Lung (tissue), 12 donors: ENCODE data around the gene STK11. TPM values are rescaled to one million over a fixed set of nuclear protein-coding genes. Genes with fewer than 3 reads are reported as not detected.

Experiments used
- ATAC-seq: fragments of 200-7000 bp; cut with Tn5 transposase; one replicate; pipeline ENCODE4 v1.9.1; 2020; ENCODE audit warnings: moderate number of reproducible peaks; ENCODE audit not compliant: insufficient read depth, low FRiP score
- DNase-seq, 3 donors: peaks; one replicate each; pipeline ENCODE4 v3.0.0-alpha.2; 2013 to 2017
- H3K27ac ChIP-seq, 2 donors: one replicate each; pipeline ENCODE4 v1.5.1; 2013; ENCODE audit warnings: mild to moderate bottlenecking in 2 of 2, moderate library complexity in 2 of 2, control low read depth in 1 of 2, inconsistent platforms in 1 of 2, low read depth in 1 of 2, low read length in 1 of 2
- H3K27me3 ChIP-seq, 3 donors: one replicate each; pipeline ENCODE4 v1.5.1; 2013; ENCODE audit warnings: low read length in 2 of 3; ENCODE audit not compliant: control insufficient read depth in 3 of 3, insufficient read depth in 3 of 3
- H3K36me3 ChIP-seq, 4 donors: one replicate each; pipeline ENCODE4 v1.5.1; 2013; ENCODE audit warnings: low read length in 4 of 4, mild to moderate bottlenecking in 1 of 4, moderate library complexity in 1 of 4; ENCODE audit not compliant: control insufficient read depth in 4 of 4, insufficient read depth in 4 of 4
- H3K4me1 ChIP-seq, 5 donors: one replicate each; pipeline ENCODE4 v1.5.1; 2013; ENCODE audit warnings: low read length in 5 of 5, mild to moderate bottlenecking in 2 of 5, moderate library complexity in 1 of 5; ENCODE audit not compliant: control insufficient read depth in 5 of 5, insufficient read depth in 5 of 5
- H3K4me3 ChIP-seq: one replicate; pipeline ENCODE4 v1.5.1; 2013; ENCODE audit warnings: mild to moderate bottlenecking, control low read depth, moderate library complexity
- H3K9ac ChIP-seq, 2 donors: one replicate each; pipeline ENCODE4 v1.5.1; 2013; ENCODE audit warnings: low read length in 2 of 2, control low read depth in 1 of 2; ENCODE audit not compliant: insufficient read depth in 1 of 2
- H3K9me3 ChIP-seq, 4 donors: one replicate each; pipeline ENCODE4 v1.5.1; 2013; ENCODE audit warnings: low read length in 3 of 4, mild to moderate bottlenecking in 1 of 4, moderate library complexity in 1 of 4; ENCODE audit not compliant: control insufficient read depth in 4 of 4, insufficient read depth in 3 of 4
- WGBS, 2 donors: extraction: QIAGEN DNeasy Blood & Tissue Kit; methylation state at CpG; one replicate each; pipeline ENCODE4 v1.1.7; 2013; 5-methylcytosine and 5-hydroxymethylcytosine counted together
- polyA plus RNA-seq, 2 donors: library from polyadenylated mRNA; stranded (reverse); fragments of 200-250 nt; gene quantifications; one replicate each; pipeline ENCODE4 v1.2.1, GENCODE V29; 2013
- total RNA-seq, 2 donors: library from RNA; depleted of rRNA in 1 of 2; stranded (reverse); fragments of >200 nt in 1 of 2; gene quantifications; one replicate each; pipeline ENCODE4 v1.2.1, GENCODE V29; 2014 to 2021
- TF ChIP-seq, protein P1 (sequence below): IDR thresholded peaks from 2 replicates; pipeline ENCODE4 v1.5.1; 2012; ENCODE audit warnings: mild to moderate bottlenecking; ENCODE audit errors: control extremely low read depth, extremely low read depth
- donor health status: control.
- donor health status: control.
- donor health status: Bipolar disorder and iron deficiency.
- donor health status: healthy.
- donor health status: DM: yes; HTN: yes; CAD: no.

The STK11 gene
- total and polyA plus RNA-seq, 4 donors: 43.1 to 59.8 (median 54.6) TPM

DNA sequence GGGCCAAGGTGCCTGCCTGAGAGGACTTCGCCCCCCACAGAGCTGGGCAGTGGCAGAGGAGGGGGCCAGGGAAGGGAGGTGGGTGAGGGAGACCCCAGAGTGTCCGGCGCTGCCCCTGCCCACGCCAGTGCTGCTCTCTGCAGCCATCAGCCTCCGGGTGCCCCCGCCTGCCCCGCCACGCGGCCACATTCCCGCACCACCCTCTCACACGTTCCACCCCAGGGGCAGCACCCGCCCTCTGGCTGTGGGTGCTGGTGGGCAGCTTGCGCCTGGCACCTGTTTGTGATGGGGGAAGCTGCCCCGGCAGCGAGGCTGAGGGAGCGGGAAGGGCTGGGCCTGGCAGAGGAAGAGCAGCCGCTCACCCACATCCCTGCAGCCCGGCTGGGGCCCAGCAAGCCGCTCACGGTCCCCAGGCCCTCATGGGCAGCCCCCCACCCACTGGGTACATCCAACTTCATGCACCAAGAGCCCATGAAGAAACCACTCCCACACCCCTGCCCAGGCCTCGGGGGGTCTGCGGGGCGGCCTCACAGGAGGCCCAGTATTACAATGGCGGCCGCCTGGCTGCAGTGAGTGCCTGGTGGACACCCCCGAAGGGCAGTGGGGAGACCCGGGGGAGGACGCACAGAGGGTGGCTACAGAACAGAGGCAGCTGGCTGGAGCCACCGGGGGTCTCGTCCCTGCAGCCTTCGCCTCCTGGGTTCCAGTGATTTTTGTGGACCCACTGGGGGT is 45.5 kb upstream of the STK11 start:
- Histone ChIP-seq H3K9ac (no peak overlapping the region), H3K27ac (no peak overlapping the region), H3K36me3 (peaks cover 0 to 24% (median 0%) of the 10 kb centered on the region in 4 donors), H3K27me3 (no peaks in the 10 kb centered on the region), H3K9me3 (no peaks in the 10 kb centered on the region), H3K4me3 (no peak overlapping the region), H3K4me1 (peaks cover 0 to 33% (median 8%) of the 10 kb centered on the region in 5 donors)
- ATAC-seq (no peak), DNase-seq (no peak)
- TF ChIP-seq, protein P1, sequence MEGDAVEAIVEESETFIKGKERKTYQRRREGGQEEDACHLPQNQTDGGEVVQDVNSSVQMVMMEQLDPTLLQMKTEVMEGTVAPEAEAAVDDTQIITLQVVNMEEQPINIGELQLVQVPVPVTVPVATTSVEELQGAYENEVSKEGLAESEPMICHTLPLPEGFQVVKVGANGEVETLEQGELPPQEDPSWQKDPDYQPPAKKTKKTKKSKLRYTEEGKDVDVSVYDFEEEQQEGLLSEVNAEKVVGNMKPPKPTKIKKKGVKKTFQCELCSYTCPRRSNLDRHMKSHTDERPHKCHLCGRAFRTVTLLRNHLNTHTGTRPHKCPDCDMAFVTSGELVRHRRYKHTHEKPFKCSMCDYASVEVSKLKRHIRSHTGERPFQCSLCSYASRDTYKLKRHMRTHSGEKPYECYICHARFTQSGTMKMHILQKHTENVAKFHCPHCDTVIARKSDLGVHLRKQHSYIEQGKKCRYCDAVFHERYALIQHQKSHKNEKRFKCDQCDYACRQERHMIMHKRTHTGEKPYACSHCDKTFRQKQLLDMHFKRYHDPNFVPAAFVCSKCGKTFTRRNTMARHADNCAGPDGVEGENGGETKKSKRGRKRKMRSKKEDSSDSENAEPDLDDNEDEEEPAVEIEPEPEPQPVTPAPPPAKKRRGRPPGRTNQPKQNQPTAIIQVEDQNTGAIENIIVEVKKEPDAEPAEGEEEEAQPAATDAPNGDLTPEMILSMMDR: no peak
- 90 to 94% methylated on average over 12 to 31 of the region's 31 CpGs for WGBS, 2 donors

GRCh38 chr19:1161716-1162115 is 43.9 kb upstream of the STK11 start:
- H3K4me1 ChIP-seq: peaks cover 0 to 22% (median 0%) of the 10 kb centered on the region in 5 donors
- no peak overlapping the region for H3K9ac ChIP-seq
- TF ChIP-seq, protein P1: no peak
- peak overlapping the region in 1 of 2 donors; percentile 71 for H3K27ac ChIP-seq
- H3K36me3 ChIP-seq: peaks cover 0 to 24% (median 0%) of the 10 kb centered on the region in 4 donors
- DNase-seq: no peak
- no peaks in the 10 kb centered on the region for H3K27me3 ChIP-seq
- ATAC-seq: no peak
- H3K9me3 ChIP-seq: no peaks in the 10 kb centered on the region
- 56 to 67% methylated on average over 16 to 17 of the region's 18 CpGs for WGBS, 2 donors
- no peak overlapping the region for H3K4me3 ChIP-seq

DNA sequence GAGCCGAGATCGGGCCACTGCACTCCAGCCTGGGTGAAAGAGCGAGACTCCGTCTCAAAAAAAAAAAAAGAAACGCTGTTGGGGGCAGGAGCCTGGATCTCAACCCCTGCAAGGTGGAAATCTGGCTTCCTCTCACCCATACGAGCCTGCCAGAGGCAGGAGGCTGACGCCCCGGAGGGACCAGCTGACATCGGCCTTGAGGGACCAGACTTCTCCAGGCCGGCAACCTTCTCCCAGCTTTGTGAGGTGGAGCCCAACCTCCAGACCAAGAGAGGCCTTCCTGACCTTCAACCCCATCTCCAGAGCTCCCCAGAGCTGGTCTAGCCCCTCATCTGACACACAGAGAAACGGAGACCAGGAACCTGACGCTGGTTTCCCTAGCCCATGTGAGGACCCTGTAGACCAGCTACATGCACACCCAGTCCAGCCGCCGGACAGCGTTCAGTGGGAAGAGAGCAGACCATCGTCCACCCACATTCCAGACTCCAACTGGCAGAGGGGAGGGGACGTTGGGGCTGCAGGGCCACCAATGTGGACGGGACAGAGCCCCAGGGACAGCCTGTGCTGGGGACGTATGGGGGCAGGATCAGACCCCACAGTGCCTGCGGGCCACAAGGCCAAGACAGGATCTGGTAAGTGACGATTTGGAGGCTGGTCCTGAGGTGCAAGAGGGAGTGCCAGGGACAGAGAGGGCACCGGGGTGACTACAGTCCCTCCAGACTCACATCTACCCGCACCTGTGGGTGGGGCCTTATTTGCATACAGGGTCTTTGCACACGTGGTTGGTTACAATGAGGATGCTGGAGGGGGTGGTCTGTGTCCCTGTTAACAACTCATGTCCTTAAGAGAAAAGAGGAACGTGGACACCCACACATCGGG is 42.9 kb upstream of the STK11 start:
- Histone ChIP-seq H3K9ac (no peak overlapping the region), H3K4me1 (peaks cover 0 to 29% (median 0%) of the 10 kb centered on the region in 5 donors), H3K4me3 (no peak overlapping the region), H3K9me3 (no peaks in the 10 kb centered on the region), H3K27ac (peak overlapping the region in 1 of 2 donors; percentile 7), H3K36me3 (peaks cover 0 to 26% (median 0%) of the 10 kb centered on the region in 4 donors), H3K27me3 (no peaks in the 10 kb centered on the region)
- WGBS, 2 donors: 81 to 85% methylated on average over 25 to 26 of the region's 26 CpGs
- TF ChIP-seq, protein P1: no peak
- DNase-seq (no peak), ATAC-seq (no peak)
